Loucy (cell line): ENCODE data around the gene HPGD.

ENCODE experiments used
- H2AFZ ChIP-seq: fragments of 200-600 bp; sonication (generic); 2 replicates; pipeline ENCODE4 v1.6.0; 2016; ENCODE audit warnings: antibody characterized with exemption, mild to moderate bottlenecking, low read length, moderate library complexity
- H3F3A ChIP-seq: fragments of 200-600 bp; 2 replicates; pipeline ENCODE4 v1.6.0; 2016; ENCODE audit warnings: antibody characterized with exemption, low read depth, mild to moderate bottlenecking
- H3K27me3 ChIP-seq: fragments of 200-600 bp; sonication (generic); 2 replicates; pipeline ENCODE4 v1.6.1; 2014; ENCODE audit warnings: low read length, mild to moderate bottlenecking; ENCODE audit not compliant: insufficient read depth, poor library complexity, severe bottlenecking
- H3K36me3 ChIP-seq: fragments of 200-600 bp; sonication (generic); 2 replicates; pipeline ENCODE4 v1.6.1; 2016; ENCODE audit warnings: low read length; ENCODE audit not compliant: insufficient read depth
- H3K4me1 ChIP-seq: fragments of 200-600 bp; sonication (generic); 2 replicates; pipeline ENCODE4 v1.5.1; 2014; ENCODE audit warnings: low read length, mild to moderate bottlenecking; ENCODE audit not compliant: insufficient read depth, poor library complexity, severe bottlenecking
- H3K4me2 ChIP-seq: fragments of 200-600 bp; sonication (generic); 2 replicates; pipeline ENCODE4 v1.6.0; 2014; ENCODE audit warnings: antibody characterized with exemption, low read length, low read depth, mild to moderate bottlenecking; ENCODE audit not compliant: poor library complexity, severe bottlenecking
- H3K4me3 ChIP-seq: fragments of 200-600 bp; sonication (generic); 2 replicates; pipeline ENCODE4 v1.5.1; 2014; ENCODE audit warnings: low read length, mild to moderate bottlenecking, mixed read lengths; ENCODE audit not compliant: poor library complexity, severe bottlenecking
- H3K79me2 ChIP-seq: fragments of 200-600 bp; sonication (generic); 2 replicates; pipeline ENCODE4 v1.6.1; 2014; ENCODE audit warnings: low read length; ENCODE audit not compliant: insufficient read depth
- H3K9ac ChIP-seq: fragments of 200-600 bp; sonication (generic); 2 replicates; pipeline ENCODE4 v1.6.0; 2014; ENCODE audit warnings: mild to moderate bottlenecking, low read depth, low read length, moderate library complexity; ENCODE audit not compliant: poor library complexity, severe bottlenecking
- H3K9me2 ChIP-seq: fragments of 200-600 bp; sonication (generic); replicated peaks from 2 replicates; pipeline ENCODE4 v1.6.1; 2016; ENCODE audit warnings: low read depth, low read length, mixed read lengths
- H3K9me3 ChIP-seq: fragments of 200-600 bp; sonication (generic); 2 replicates; pipeline ENCODE4 v1.6.1; 2014; ENCODE audit warnings: mild to moderate bottlenecking, antibody characterized with exemption, low read length, low read depth; ENCODE audit not compliant: insufficient read depth
- H4K20me1 ChIP-seq: fragments of 200-600 bp; sonication (generic); 2 replicates; pipeline ENCODE4 v1.6.0; 2014; ENCODE audit warnings: antibody characterized with exemption, low read length, mild to moderate bottlenecking; ENCODE audit not compliant: insufficient read depth, poor library complexity, severe bottlenecking
- CTCF ChIP-seq: fragments of 200-600 bp; sonication (generic); conservative IDR thresholded peaks from 2 replicates; pipeline ENCODE4 v1.5.1; 2014; ENCODE audit warnings: mild to moderate bottlenecking, antibody characterized with exemption, low read length
- EZH2phosphoT487 ChIP-seq: fragments of 200-600 bp; IDR thresholded peaks from 2 replicates; pipeline ENCODE4 v1.6.1; 2018; ENCODE audit warnings: antibody characterized with exemption, mild to moderate bottlenecking, moderate library complexity, borderline replicate concordance

HPGD gene

GRCh38 chr4:174554231-174554728 lies 32.0 kb upstream of the HPGD start:
- Histone ChIP-seq H3K27me3 (no peaks in the 10 kb centered on the region), H4K20me1 (no peaks in the 10 kb centered on the region), H2AFZ (no peak overlapping the region; the same call in 1 of the 2 replicates), H3K4me3 (no peak overlapping the region), H3K36me3 (no peaks in the 10 kb centered on the region), H3K4me1 (peaks cover 6% of the 10 kb centered on the region), H3K79me2 (no peaks in the 10 kb centered on the region), H3K4me2 (no peak overlapping the region), H3K9ac (no peak overlapping the region), H3K9me3 (no peaks in the 10 kb centered on the region), H3K9me2 (no peaks in the 10 kb centered on the region), H3F3A (no peaks in the 10 kb centered on the region)
- TF ChIP-seq EZH2phosphoT487 = no peak

GRCh38 chr4:174553828-174554227 lies 31.5 kb upstream of the HPGD start:
- Histone ChIP-seq H3K9me2 (no peaks in the 10 kb centered on the region), H3K9me3 (no peaks in the 10 kb centered on the region), H3K4me3 (no peak overlapping the region), H3K79me2 (no peaks in the 10 kb centered on the region), H3K4me2 (no peak overlapping the region), H3K4me1 (peaks cover 6% of the 10 kb centered on the region), H3F3A (no peaks in the 10 kb centered on the region), H3K9ac (no peak overlapping the region), H3K27me3 (no peaks in the 10 kb centered on the region), H2AFZ (peak overlapping the region; percentile 34; the same call in 1 of the 2 replicates), H4K20me1 (no peaks in the 10 kb centered on the region), H3K36me3 (no peaks in the 10 kb centered on the region)
- TF ChIP-seq CTCF (no peak), EZH2phosphoT487 (no peak)

GRCh38 chr4:174553031-174553430 lies 30.7 kb upstream of the HPGD start:
- Histone ChIP-seq H3K9ac (no peak overlapping the region), H3K36me3 (no peaks in the 10 kb centered on the region), H2AFZ (no peak overlapping the region), H3K79me2 (no peaks in the 10 kb centered on the region), H3F3A (no peaks in the 10 kb centered on the region), H3K4me2 (no peak overlapping the region), H3K9me3 (no peaks in the 10 kb centered on the region), H3K4me3 (no peak overlapping the region), H3K9me2 (no peaks in the 10 kb centered on the region), H4K20me1 (no peaks in the 10 kb centered on the region), H3K27me3 (no peaks in the 10 kb centered on the region), H3K4me1 (peaks cover 2% of the 10 kb centered on the region)
- no peak for TF ChIP-seq CTCF
- TF ChIP-seq EZH2phosphoT487 = no peak

GRCh38 chr4:174550541-174550940 lies 28.3 kb upstream of the HPGD start:
- H3K9ac ChIP-seq = no peak overlapping the region
- no peak overlapping the region for H3K4me3 ChIP-seq
- H4K20me1 ChIP-seq = no peaks in the 10 kb centered on the region
- H2AFZ ChIP-seq = no peak overlapping the region
- H3K9me3 ChIP-seq = no peaks in the 10 kb centered on the region; the same call in 1 of the 2 replicates
- H3K36me3 ChIP-seq = no peaks in the 10 kb centered on the region
- no peaks in the 10 kb centered on the region for H3K27me3 ChIP-seq
- H3K79me2 ChIP-seq = no peaks in the 10 kb centered on the region
- TF ChIP-seq CTCF (no peak), EZH2phosphoT487 (no peak)
- no peaks in the 10 kb centered on the region for H3K9me2 ChIP-seq
- H3K4me2 ChIP-seq = no peak overlapping the region
- H3F3A ChIP-seq = no peaks in the 10 kb centered on the region
- no peaks in the 10 kb centered on the region for H3K4me1 ChIP-seq
